Nephron progenitor cell (in vitro differentiated cells): Measurements from ENCODE around the gene ODAD4.
"Not testable (repeated sequence)": the region's sequence is repeated elsewhere in the genome, so short reads cannot be mapped to it uniquely, and the experiment has no call there.

Experiments used
- DNase-seq: peaks from one replicate; pipeline ENCODE4 v3.0.0; 2021
- H3K27ac Mint-ChIP-seq: 2 replicates; pipeline ENCODE4 v1.8.0; 2021; ENCODE audit warnings: mild to moderate bottlenecking, moderate library complexity, mixed read lengths
- H3K27me3 Mint-ChIP-seq: 2 replicates; pipeline ENCODE4 v1.8.0; 2021; ENCODE audit warnings: mild to moderate bottlenecking, low read depth, mixed read lengths; ENCODE audit not compliant: poor library complexity
- H3K36me3 Mint-ChIP-seq: 2 replicates; pipeline ENCODE4 v1.8.0; 2021; ENCODE audit warnings: low read depth, mixed read lengths
- H3K4me1 Mint-ChIP-seq: 2 replicates; pipeline ENCODE4 v1.8.0; 2021; ENCODE audit warnings: mixed read lengths
- H3K4me3 Mint-ChIP-seq: 2 replicates; pipeline ENCODE4 v1.8.0; 2021; ENCODE audit warnings: mild to moderate bottlenecking, moderate library complexity, mixed read lengths
- H3K9me3 Mint-ChIP-seq: 2 replicates; pipeline ENCODE4 v1.8.0; 2021; ENCODE audit warnings: mild to moderate bottlenecking, moderate library complexity, mixed read lengths
- TF ChIP-seq, protein P1 (sequence below): fragments of 200-600 bp; sonication (generic); IDR thresholded peaks from 2 replicates; pipeline ENCODE4 v1.5.0; 2021; ENCODE audit warnings: antibody characterized with exemption

ODAD4 gene

GRCh38 chr17:42010898-42011516 lies 80.6 kb downstream of the ODAD4 start:
- Mint-ChIP-seq H3K9me3 (no peaks in the 10 kb centered on the region), H3K36me3 (peaks cover 46% of the 10 kb centered on the region), H3K4me1 (peaks cover 19% of the 10 kb centered on the region), H3K27ac (peak overlapping the region; percentile 21), H3K27me3 (peaks cover 3% of the 10 kb centered on the region), H3K4me3 (no peak overlapping the region)
- TF ChIP-seq, protein P1, sequence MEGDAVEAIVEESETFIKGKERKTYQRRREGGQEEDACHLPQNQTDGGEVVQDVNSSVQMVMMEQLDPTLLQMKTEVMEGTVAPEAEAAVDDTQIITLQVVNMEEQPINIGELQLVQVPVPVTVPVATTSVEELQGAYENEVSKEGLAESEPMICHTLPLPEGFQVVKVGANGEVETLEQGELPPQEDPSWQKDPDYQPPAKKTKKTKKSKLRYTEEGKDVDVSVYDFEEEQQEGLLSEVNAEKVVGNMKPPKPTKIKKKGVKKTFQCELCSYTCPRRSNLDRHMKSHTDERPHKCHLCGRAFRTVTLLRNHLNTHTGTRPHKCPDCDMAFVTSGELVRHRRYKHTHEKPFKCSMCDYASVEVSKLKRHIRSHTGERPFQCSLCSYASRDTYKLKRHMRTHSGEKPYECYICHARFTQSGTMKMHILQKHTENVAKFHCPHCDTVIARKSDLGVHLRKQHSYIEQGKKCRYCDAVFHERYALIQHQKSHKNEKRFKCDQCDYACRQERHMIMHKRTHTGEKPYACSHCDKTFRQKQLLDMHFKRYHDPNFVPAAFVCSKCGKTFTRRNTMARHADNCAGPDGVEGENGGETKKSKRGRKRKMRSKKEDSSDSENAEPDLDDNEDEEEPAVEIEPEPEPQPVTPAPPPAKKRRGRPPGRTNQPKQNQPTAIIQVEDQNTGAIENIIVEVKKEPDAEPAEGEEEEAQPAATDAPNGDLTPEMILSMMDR, result no peak
- no peak for DNase-seq

GRCh38 chr17:42012363-42012762 lies 81.9 kb downstream of the ODAD4 start:
- H3K4me1 Mint-ChIP-seq, result peaks cover 23% of the 10 kb centered on the region
- not testable (repeated sequence) for H3K4me3 Mint-ChIP-seq, H3K9me3 Mint-ChIP-seq, H3K27me3 Mint-ChIP-seq, H3K27ac Mint-ChIP-seq, DNase-seq
- H3K36me3 Mint-ChIP-seq, result peaks cover 40% of the 10 kb centered on the region

- peak overlapping the region; percentile 70 for H3K27ac Mint-ChIP-seq
- H3K4me1 Mint-ChIP-seq, result peaks cover 35% of the 10 kb centered on the region
- not testable (repeated sequence) for H3K4me3 Mint-ChIP-seq, H3K9me3 Mint-ChIP-seq, DNase-seq, H3K27me3 Mint-ChIP-seq
- peaks cover 38% of the 10 kb centered on the region for H3K36me3 Mint-ChIP-seq
Observed at GRCh38 chr17:42013740-42014139, 83.3 kb downstream of the ODAD4 start.
